HG02642 (cell line): ENCODE measurements around the gene MAP1B.

Experiments used
- ATAC-seq: cut with Tn5 transposase; IDR thresholded peaks from one replicate; pipeline ENCODE4 v1.9.1; 2021; ENCODE audit warnings: mild to moderate bottlenecking; ENCODE audit not compliant: unreplicated experiment, poor library complexity

Gene MAP1B

DNA sequence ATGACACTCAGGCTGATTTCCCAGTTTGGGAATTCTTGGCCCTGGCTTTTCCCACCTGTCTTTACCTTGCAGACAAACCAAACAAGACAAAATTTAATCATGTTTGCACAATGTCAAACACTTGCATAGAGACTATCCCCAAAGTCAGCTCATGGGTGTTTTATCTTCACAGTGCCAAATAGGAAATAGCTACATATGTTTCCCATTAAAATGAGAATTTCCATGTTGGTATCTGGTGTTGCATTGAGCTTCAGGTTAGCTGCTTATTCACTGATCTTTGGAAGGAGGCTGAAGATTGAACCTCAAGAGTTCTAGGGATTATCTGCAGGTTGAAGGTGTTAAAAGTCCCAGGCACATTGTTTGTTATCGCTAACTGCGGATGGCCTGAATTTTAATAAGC is 19.5 kb downstream of the MAP1B start:
- ATAC-seq: no peak

DNA sequence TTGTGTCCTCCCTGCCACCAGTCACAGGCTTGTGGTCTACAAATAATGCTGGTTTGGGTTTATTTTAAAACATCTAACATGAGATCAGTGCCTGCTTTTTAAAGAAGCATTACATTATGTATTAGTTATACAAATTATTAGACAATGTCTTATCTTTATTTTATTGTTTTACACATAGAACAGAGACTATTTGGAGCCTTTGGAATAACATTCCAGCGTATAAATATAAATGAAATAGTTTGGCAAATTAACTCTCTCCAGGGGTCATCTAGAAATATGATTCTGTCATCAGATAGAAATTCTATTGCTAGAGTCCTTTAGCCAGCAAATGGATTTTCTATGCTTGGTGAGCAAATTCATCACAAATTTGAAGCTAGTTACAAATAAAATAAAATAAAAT is 22.4 kb downstream of the MAP1B start:
- no peak for ATAC-seq

- ATAC-seq: no peak
These were observed 23.1 kb downstream of the MAP1B start for GRCh38 chr5:72130351-72130761.

DNA sequence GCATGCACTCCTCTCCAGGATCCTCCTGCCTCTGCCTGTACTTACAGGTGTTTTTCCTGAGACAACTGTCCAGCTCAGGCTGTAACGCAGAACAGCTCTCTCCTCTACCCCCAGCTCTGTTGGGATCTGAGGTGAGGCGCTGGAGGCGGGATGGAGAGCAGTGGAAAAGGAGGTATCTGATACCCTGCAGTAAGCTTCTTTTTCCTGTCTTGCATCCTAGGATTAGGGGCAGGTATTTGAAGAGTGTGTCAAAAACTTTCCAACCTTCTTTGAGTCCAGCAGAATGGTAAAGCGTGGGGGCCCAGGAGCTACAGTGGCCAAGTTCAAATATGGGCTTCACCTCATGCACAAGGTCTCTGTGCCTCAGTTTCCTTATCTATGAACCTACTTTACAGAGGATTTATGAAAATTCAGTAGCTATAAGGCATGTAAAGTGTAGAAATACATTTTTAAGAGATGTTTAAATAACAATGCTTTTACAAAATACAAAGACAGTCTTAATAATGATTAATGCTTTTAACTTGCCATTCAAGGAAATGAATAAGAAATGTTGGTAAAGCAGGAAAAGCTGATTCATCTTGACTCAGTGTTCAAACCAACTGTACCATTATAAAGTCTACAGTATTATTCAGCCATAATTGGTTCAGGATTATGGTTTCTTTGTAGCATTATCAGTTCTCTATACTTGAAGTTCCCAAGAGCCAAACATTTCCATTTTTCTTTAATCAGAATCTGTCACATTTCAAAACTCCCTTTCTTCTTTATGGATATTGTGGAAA is 26.1 kb downstream of the MAP1B start:
- ATAC-seq: no peak

GRCh38 chr5:72134226-72134899 is 27.1 kb downstream of the MAP1B start:
- no peak for ATAC-seq

DNA sequence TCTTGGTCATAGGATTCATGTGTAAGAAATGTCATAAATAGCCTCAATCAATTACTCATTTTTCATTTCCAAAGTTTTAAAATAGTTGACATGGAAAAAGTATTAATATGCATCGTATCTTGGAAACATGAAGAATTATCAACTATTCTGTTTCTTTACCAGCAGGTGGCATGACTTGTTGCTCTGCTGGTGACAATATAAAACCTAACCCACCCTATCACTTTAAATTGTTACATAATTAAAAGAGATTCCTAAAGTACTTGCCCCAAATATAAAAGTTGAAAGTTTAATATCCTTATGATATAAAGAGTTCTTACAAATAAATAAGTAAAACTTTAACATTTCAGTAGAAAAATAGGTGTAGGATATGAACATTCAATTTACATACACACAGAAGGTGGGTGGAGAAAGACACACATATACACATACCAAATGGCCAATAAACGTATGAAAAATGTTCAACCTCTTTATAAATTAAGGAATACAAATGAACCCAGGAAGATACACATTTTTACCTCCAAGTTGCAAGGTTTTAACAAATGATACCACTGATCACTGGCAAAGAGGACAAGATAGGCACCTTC is 30.6 kb downstream of the MAP1B start:
- no peak for ATAC-seq

DNA sequence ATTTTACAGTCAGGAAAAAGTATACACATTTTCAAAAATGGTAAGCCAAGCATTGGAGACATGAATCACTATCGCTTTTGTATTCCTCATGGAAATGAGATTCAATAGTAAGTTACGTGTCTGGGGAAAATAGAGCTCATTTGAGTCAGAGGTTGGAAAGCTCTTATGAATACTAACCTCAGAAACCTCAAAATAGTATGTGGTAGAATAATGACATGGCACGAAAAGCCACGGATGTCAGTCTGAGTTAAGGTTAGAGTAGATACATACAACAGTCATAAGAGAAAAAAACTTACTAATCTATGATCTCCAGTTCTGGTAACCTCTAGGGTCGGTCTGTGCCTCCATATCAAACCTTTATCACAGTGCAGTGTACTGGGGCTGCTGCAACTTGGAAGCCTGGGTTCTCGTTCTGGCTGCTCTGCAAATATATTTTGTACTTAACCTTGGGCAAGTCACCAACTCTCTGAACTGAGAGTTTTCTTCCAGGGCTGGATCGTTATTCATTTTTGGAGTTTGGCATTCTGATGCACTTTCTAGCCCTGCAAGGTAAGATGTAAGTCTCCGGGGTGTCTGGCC is 31.8 kb downstream of the MAP1B start:
- ATAC-seq: no peak

GRCh38 chr5:72140711-72141110 is 33.4 kb downstream of the MAP1B start:
- no peak for ATAC-seq

DNA sequence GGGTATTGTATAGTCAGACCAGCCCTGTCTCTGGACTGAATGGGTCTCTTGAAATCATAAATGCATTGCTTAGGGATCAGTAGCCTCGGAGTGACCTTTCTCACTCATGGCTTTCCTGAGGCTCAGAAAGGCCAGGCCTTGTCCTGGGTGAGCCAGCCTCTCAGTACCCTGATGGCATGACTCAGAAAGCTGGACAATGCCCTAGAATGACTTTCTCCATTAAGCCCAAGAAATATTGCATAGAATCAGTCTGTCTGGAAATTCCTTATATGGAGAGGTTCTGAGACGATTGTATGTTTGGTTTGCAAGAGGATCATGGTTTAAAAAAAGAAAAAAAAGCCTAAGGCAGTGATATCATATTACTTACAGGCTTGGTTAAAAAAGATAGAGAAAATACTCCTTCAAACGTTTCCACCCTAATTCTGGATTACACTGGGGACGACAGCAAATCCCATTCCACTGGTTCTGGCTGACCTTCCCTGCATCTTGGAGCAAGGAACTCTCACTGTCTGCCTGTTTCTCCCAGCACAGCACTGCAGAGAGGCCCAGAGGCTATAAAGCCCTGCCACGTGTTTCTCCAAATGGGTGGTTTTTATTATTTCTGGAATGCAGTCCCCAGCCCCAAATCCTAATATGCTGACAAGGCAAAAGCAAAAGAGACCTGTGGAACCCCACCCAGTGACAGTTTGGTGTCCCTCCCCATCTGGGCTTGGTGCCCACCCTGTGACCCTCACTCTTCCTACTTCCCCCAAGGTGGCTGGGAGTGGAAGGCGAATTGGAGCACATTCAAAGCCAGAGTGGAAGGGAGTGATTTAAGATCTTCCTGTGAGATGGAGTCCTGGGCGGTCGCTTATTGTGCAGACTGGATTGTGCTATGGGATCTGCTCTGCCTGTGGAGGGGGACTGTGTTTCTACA is 34.4 kb downstream of the MAP1B start:
- no peak for ATAC-seq

- no peak for ATAC-seq
These were observed 37.5 kb downstream of the MAP1B start for GRCh38 chr5:72144762-72145161.

DNA sequence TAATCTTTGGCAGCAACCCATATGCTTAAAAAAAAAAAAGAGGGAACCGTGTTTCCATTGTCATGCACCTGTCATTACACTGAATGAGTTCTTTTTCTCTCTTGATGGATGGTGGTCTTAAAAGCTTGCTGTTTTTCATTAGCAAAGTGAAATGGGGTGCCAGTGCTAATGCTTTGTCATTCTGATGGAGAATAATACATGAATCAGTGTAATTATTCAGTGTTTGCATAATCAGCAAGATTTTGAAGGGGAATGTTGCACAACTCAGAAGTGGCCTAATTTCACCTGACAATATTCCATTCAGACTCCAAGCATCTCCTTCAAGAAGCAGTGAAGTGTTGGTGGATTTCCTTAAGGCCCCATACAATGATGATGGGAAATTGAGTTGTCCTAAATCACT is 38.1 kb downstream of the MAP1B start:
- ATAC-seq: no peak

DNA sequence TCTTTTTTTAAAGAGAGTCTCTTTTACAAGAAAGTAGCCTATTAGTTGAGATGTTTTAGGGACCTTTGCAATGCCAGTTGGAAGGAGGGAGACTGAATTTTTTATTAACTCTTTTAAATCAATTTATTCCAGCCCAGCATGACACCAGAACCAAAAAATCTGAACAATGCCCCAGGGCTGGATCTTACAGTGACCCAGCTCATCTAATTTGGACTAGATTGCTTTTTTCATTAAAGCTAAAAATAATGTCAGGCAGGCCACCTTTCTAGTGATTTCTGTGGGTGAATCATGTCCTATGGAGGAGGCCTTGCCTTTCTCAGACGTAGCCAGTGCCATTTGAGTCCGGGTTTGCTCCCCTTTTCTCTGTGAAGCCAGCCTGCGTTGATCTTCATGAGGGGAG is 38.8 kb downstream of the MAP1B start:
- ATAC-seq: no peak

DNA sequence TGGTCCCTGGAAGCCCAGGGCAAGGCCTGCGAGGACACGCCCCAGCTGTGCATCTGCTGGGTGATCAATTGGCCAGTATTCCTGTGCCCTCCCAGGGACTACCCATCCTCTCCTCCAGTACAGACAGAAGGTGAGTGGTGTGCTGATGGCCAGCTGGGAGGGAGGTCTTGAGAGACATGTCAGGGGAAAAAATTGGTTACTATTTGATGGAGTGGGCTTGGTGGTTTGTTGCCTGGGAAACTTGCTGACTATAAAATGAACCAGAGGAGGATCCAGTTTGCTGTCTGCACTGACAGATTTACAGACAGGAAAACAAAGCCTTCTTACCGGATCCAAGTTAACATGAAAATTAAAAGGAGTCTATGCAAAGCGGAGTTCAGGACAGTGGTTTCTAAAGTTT is 40.3 kb downstream of the MAP1B start:
- ATAC-seq: no peak

DNA sequence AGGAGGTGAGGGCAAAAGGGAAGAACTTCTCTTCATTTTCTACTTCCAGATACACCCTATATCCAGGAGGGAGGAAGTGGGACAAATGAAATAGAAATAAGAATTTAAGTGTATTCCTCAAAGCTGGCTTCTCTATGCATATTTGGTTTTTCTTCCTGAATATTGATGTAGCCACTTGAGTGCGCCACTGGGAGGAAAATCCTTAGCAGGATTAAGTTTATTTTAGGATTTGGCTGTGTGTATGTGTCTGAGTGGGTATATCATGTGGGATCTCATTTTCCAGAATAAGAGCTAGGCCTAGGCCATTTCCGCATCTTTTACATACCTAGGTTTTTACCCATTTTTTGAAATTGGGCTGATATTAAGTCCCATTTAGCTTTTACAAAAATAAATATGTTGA is 42.5 kb downstream of the MAP1B start:
- ATAC-seq: no peak

DNA sequence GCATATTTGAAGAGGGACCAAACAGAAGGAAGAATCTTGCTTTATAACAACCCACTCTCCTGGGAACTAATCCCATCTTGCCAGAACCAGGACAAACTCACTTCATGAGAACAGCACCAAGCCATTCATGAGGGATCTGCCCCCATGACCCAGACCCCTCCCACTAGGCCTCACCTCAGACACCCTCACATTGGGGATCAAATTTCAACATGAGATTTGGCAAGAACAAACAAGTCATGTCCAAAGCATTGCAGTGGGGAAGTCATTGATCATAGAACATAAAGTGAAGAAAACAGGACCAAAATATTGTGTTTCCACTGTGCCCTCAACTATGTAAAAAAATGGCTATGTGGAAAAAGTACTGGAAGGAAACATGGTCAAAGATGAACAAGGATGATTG is 43.9 kb downstream of the MAP1B start:
- ATAC-seq: no peak

GRCh38 chr5:72151646-72152045 is 44.4 kb downstream of the MAP1B start:
- ATAC-seq: no peak

GRCh38 chr5:72152545-72152944 is 45.3 kb downstream of the MAP1B start:
- ATAC-seq: no peak

DNA sequence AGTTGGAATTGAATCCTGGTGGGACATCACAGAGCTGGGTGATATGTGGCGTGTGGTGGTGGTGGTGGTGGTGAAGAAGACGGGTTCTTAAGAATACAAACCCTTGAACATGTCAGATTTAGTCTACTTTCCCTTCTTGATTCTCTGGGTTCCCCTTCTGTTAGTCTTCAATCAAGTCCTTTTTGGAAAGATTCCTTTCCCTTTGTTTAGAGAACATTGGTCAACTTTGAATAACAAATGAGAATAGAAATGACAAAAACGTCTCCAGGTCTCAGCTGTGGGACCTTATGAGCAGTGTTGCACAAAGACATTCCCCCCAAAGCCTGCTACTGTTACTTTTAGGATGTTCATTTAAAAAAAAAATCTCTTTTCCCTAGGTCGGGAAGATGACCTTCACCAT is 46.3 kb downstream of the MAP1B start:
- no peak for ATAC-seq

- no peak for ATAC-seq
These were observed 46.9 kb downstream of the MAP1B start for GRCh38 chr5:72154076-72154756.
